GM23338 (cell line): ENCODE results near the gene NKAIN2. TPM values are rescaled to one million over a fixed set of nuclear protein-coding genes. Genes with fewer than 3 reads are reported as not detected.

Source experiments
- ATAC-seq: fragments of 200-7000 bp; cut with Tn5 transposase; 3 replicates; pipeline ENCODE4 v1.9.1; 2020
- DNase-seq: peaks from one replicate; pipeline ENCODE4 v3.0.0-alpha.2; 2015; ENCODE audit warnings: low spot score
- H2AFZ ChIP-seq: fragments of 200-600 bp; sonication (generic); 2 replicates; pipeline ENCODE4 v1.8.0; 2016; ENCODE audit warnings: antibody characterized with exemption, mild to moderate bottlenecking, moderate library complexity
- H3F3A ChIP-seq: fragments of 200-600 bp; sonication (generic); replicated peaks from 2 replicates; pipeline ENCODE4 v1.8.0; 2017; ENCODE audit warnings: antibody characterized with exemption, mixed run types, low read depth
- H3K27ac ChIP-seq: fragments of 200-600 bp; sonication (generic); 2 replicates; pipeline ENCODE4 v1.6.1; 2016; ENCODE audit warnings: low read depth
- H3K27me3 ChIP-seq: fragments of 200-600 bp; sonication (generic); 2 replicates; pipeline ENCODE4 v1.8.0; 2016; ENCODE audit warnings: mild to moderate bottlenecking, mixed run types, moderate library complexity; ENCODE audit not compliant: insufficient read depth
- H3K36me3 ChIP-seq: fragments of 200-600 bp; sonication (generic); 2 replicates; pipeline ENCODE4 v1.8.0; 2016; ENCODE audit warnings: mild to moderate bottlenecking; ENCODE audit not compliant: insufficient read depth
- H3K4me1 ChIP-seq: fragments of 200-600 bp; sonication (generic); 2 replicates; pipeline ENCODE4 v1.8.0; 2016; ENCODE audit warnings: mild to moderate bottlenecking, moderate library complexity; ENCODE audit not compliant: insufficient read depth
- H3K4me2 ChIP-seq: fragments of 200-600 bp; sonication (generic); 2 replicates; pipeline ENCODE4 v1.7.1; 2017; ENCODE audit warnings: mixed run types
- H3K4me3 ChIP-seq: fragments of 200-600 bp; sonication (generic); 2 replicates; pipeline ENCODE4 v1.6.1; 2016; ENCODE audit warnings: mixed run types
- H3K79me2 ChIP-seq: fragments of 200-600 bp; sonication (generic); replicated peaks from 2 replicates; pipeline ENCODE4 v1.8.0; 2017; ENCODE audit warnings: mild to moderate bottlenecking; ENCODE audit not compliant: insufficient read depth
- H3K9me2 ChIP-seq: fragments of 200-600 bp; sonication (generic); 2 replicates; pipeline ENCODE4 v1.8.0; 2017; ENCODE audit not compliant: insufficient read depth
- H4K20me1 ChIP-seq: fragments of 200-600 bp; sonication (generic); replicated peaks from 2 replicates; pipeline ENCODE4 v1.8.0; 2017; ENCODE audit warnings: mild to moderate bottlenecking; ENCODE audit not compliant: insufficient read depth
- H3K27ac Mint-ChIP-seq: 2 replicates; pipeline ENCODE4 v1.8.0; 2020; ENCODE audit warnings: inconsistent platforms, mild to moderate bottlenecking, moderate library complexity, mixed read lengths
- H3K27me3 Mint-ChIP-seq: 3 replicates; pipeline ENCODE4 v1.8.0; 2022; ENCODE audit warnings: low read depth, mild to moderate bottlenecking, moderate library complexity, mixed read lengths, inconsistent platforms; ENCODE audit not compliant: insufficient read depth, poor library complexity
- H3K36me3 Mint-ChIP-seq: 3 replicates; pipeline ENCODE4 v1.8.0; 2021; ENCODE audit warnings: low read depth, mild to moderate bottlenecking, inconsistent platforms, moderate library complexity, mixed read lengths
- H3K4me1 Mint-ChIP-seq: 3 replicates; pipeline ENCODE4 v1.8.0; 2020; ENCODE audit warnings: mild to moderate bottlenecking, inconsistent platforms, mixed read lengths
- H3K4me3 Mint-ChIP-seq: 3 replicates; pipeline ENCODE4 v1.8.0; 2021; ENCODE audit warnings: moderate library complexity, mild to moderate bottlenecking, inconsistent platforms, mixed read lengths
- H3K9me3 Mint-ChIP-seq: 3 replicates; pipeline ENCODE4 v1.8.0; 2020; ENCODE audit warnings: moderate library complexity, mild to moderate bottlenecking, inconsistent platforms, mixed read lengths
- CREB1 ChIP-seq: fragments of 250-450 bp; sonication (Bioruptor Pico); IDR thresholded peaks from 2 replicates; pipeline ENCODE4 v1.5.0; 2020; ENCODE audit warnings: low read depth, mild to moderate bottlenecking, moderate library complexity
- EZH2 ChIP-seq: fragments of 200-600 bp; sonication (generic); IDR thresholded peaks from one replicate; pipeline ENCODE4 v1.8.0; 2017; ENCODE audit warnings: antibody characterized with exemption, mild to moderate bottlenecking, low read depth; ENCODE audit not compliant: unreplicated experiment
- EZH2phosphoT487 ChIP-seq: fragments of 200-600 bp; sonication (generic); IDR thresholded peaks from one replicate; pipeline ENCODE4 v1.8.1; 2018; ENCODE audit warnings: antibody characterized with exemption; ENCODE audit not compliant: unreplicated experiment
- JUNB ChIP-seq: IDR thresholded peaks from one replicate; pipeline ENCODE4 v1.6.1; 2016; ENCODE audit warnings: antibody characterized with exemption; ENCODE audit not compliant: unreplicated experiment
- NANOG ChIP-seq: IDR thresholded peaks from 2 replicates; pipeline ENCODE4 v1.6.1; 2016; ENCODE audit warnings: antibody characterized with exemption, borderline replicate concordance
- STAT1 ChIP-seq: IDR thresholded peaks from one replicate; pipeline ENCODE4 v1.6.1; 2016; ENCODE audit warnings: antibody characterized with exemption; ENCODE audit not compliant: unreplicated experiment
- ZNF114 ChIP-seq: fragments of 250-450 bp; sonication (Bioruptor Pico); IDR thresholded peaks from 2 replicates; pipeline ENCODE4 v1.5.0; 2020; ENCODE audit warnings: mild to moderate bottlenecking, moderate library complexity
- ZNF331 ChIP-seq: fragments of 250-450 bp; sonication (Bioruptor Pico); IDR thresholded peaks from 2 replicates; pipeline ENCODE4 v1.5.0; 2020; ENCODE audit warnings: low read depth, mild to moderate bottlenecking, moderate library complexity
- polyA plus RNA-seq: library from polyadenylated mRNA; unstranded; fragments of >200 nt; fragmentation: Nextera tagmentation; extraction: Ambion mirVana; gene quantifications from 2 replicates; pipeline ENCODE4 v1.2.1, GENCODE V29; 2016
- total RNA-seq: library from RNA; depleted of rRNA; stranded (reverse); fragments of >200 nt; shearing (Covaris generic); gene quantifications from 2 replicates; pipeline ENCODE4 v1.2.3, GENCODE V29; 2014
- TF ChIP-seq, protein P1 (sequence below): IDR thresholded peaks from 2 replicates; pipeline ENCODE4 v1.6.1; 2016; ENCODE audit warnings: antibody characterized with exemption
- TF ChIP-seq, protein P2 (sequence below): IDR thresholded peaks from one replicate; pipeline ENCODE4 v1.6.1; 2018; ENCODE audit warnings: antibody characterized with exemption; ENCODE audit not compliant: unreplicated experiment
- TF ChIP-seq, protein P3 (sequence below), 2 experiments: fragments of 200-600 bp in 1 of 2; sonication (generic) in 1 of 2; conservative IDR thresholded peaks; 2 replicates each; pipeline versions ENCODE4 v1.5.1 to v1.6.1; 2016 to 2017; ENCODE audit warnings: antibody characterized with exemption in 2 of 2, low read depth in 2 of 2, mild to moderate bottlenecking in 2 of 2, moderate library complexity in 1 of 2

NKAIN2 gene
- total and polyA plus RNA-seq, 2 experiments from 2014 or later = 0.39 to 1.1 TPM

- DNase-seq (no peak), ATAC-seq (no peak)
- Histone ChIP-seq H3K27ac (no peak overlapping the region), H3K4me1 (no peaks in the 10 kb centered on the region), H3K36me3 (no peaks in the 10 kb centered on the region), H3K27me3 (no peaks in the 10 kb centered on the region), H3F3A (no peaks in the 10 kb centered on the region), H3K79me2 (no peaks in the 10 kb centered on the region), H4K20me1 (no peaks in the 10 kb centered on the region), H3K4me2 (no peak overlapping the region), H2AFZ (no peak overlapping the region), H3K9me2 (no peaks in the 10 kb centered on the region), H3K4me3 (no peak overlapping the region)
- Mint-ChIP-seq H3K27ac (no peak overlapping the region), H3K4me3 (no peak overlapping the region), H3K4me1 (no peaks in the 10 kb centered on the region), H3K36me3 (no peaks in the 10 kb centered on the region), H3K9me3 (no peaks in the 10 kb centered on the region), H3K27me3 (no peaks in the 10 kb centered on the region)
- TF ChIP-seq CREB1 (CRISPR knock-in tag) = no peak
- TF ChIP-seq, protein P1, sequence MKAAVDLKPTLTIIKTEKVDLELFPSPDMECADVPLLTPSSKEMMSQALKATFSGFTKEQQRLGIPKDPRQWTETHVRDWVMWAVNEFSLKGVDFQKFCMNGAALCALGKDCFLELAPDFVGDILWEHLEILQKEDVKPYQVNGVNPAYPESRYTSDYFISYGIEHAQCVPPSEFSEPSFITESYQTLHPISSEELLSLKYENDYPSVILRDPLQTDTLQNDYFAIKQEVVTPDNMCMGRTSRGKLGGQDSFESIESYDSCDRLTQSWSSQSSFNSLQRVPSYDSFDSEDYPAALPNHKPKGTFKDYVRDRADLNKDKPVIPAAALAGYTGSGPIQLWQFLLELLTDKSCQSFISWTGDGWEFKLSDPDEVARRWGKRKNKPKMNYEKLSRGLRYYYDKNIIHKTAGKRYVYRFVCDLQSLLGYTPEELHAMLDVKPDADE = no peak
- TF ChIP-seq EZH2 = no peak
- no peak for TF ChIP-seq ZNF114 (CRISPR knock-in tag)
- TF ChIP-seq NANOG = no peak
- TF ChIP-seq, protein P2, sequence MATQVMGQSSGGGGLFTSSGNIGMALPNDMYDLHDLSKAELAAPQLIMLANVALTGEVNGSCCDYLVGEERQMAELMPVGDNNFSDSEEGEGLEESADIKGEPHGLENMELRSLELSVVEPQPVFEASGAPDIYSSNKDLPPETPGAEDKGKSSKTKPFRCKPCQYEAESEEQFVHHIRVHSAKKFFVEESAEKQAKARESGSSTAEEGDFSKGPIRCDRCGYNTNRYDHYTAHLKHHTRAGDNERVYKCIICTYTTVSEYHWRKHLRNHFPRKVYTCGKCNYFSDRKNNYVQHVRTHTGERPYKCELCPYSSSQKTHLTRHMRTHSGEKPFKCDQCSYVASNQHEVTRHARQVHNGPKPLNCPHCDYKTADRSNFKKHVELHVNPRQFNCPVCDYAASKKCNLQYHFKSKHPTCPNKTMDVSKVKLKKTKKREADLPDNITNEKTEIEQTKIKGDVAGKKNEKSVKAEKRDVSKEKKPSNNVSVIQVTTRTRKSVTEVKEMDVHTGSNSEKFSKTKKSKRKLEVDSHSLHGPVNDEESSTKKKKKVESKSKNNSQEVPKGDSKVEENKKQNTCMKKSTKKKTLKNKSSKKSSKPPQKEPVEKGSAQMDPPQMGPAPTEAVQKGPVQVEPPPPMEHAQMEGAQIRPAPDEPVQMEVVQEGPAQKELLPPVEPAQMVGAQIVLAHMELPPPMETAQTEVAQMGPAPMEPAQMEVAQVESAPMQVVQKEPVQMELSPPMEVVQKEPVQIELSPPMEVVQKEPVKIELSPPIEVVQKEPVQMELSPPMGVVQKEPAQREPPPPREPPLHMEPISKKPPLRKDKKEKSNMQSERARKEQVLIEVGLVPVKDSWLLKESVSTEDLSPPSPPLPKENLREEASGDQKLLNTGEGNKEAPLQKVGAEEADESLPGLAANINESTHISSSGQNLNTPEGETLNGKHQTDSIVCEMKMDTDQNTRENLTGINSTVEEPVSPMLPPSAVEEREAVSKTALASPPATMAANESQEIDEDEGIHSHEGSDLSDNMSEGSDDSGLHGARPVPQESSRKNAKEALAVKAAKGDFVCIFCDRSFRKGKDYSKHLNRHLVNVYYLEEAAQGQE = no peak
- TF ChIP-seq STAT1 = no peak
- TF ChIP-seq, protein P3, sequence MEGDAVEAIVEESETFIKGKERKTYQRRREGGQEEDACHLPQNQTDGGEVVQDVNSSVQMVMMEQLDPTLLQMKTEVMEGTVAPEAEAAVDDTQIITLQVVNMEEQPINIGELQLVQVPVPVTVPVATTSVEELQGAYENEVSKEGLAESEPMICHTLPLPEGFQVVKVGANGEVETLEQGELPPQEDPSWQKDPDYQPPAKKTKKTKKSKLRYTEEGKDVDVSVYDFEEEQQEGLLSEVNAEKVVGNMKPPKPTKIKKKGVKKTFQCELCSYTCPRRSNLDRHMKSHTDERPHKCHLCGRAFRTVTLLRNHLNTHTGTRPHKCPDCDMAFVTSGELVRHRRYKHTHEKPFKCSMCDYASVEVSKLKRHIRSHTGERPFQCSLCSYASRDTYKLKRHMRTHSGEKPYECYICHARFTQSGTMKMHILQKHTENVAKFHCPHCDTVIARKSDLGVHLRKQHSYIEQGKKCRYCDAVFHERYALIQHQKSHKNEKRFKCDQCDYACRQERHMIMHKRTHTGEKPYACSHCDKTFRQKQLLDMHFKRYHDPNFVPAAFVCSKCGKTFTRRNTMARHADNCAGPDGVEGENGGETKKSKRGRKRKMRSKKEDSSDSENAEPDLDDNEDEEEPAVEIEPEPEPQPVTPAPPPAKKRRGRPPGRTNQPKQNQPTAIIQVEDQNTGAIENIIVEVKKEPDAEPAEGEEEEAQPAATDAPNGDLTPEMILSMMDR (conservative IDR thresholded peaks at IDR 0.05; ENCODE audit: low read depth in 2 of 2) = no peak
- no peak for TF ChIP-seq EZH2phosphoT487
Measured at GRCh38 chr6:124753001-124753400, 949.3 kb downstream of the NKAIN2 start.

- Mint-ChIP-seq H3K27ac (no peak overlapping the region), H3K9me3 (no peaks in the 10 kb centered on the region), H3K4me3 (no peak overlapping the region), H3K36me3 (no peaks in the 10 kb centered on the region), H3K4me1 (no peaks in the 10 kb centered on the region), H3K27me3 (no peaks in the 10 kb centered on the region)
- Histone ChIP-seq H3K4me2 (no peak overlapping the region), H3K36me3 (no peaks in the 10 kb centered on the region), H3K79me2 (no peaks in the 10 kb centered on the region), H3K4me1 (no peaks in the 10 kb centered on the region), H3K27ac (no peak overlapping the region), H3K9me2 (no peaks in the 10 kb centered on the region), H3K4me3 (no peak overlapping the region), H3K27me3 (no peaks in the 10 kb centered on the region), H2AFZ (no peak overlapping the region), H4K20me1 (no peaks in the 10 kb centered on the region), H3F3A (no peaks in the 10 kb centered on the region)
- DNase-seq = no peak
- ATAC-seq = no peak
- TF ChIP-seq NANOG (no peak), ZNF114 (CRISPR knock-in tag) (no peak), ZNF331 (no peak), EZH2 (no peak), EZH2phosphoT487 (no peak), JUNB (no peak)
Measured at GRCh38 chr6:124753562-124754105, 950.0 kb downstream of the NKAIN2 start.
